CD14-positive monocyte (primary cell): Measurements from ENCODE around the gene DCP2. TPM values are rescaled to one million over a fixed set of nuclear protein-coding genes. Genes with fewer than 3 reads are reported as not detected.

Experiments
- DNase-seq, 3 donors: peaks; one replicate each; pipeline ENCODE4 v3.0.0-alpha.2; 2011 to 2022
- H2AFZ ChIP-seq: 2 replicates; pipeline ENCODE4 v1.6.0; 2012; ENCODE audit warnings: mild to moderate bottlenecking, low read depth, low read length, inconsistent platforms; ENCODE audit not compliant: insufficient read depth, poor library complexity, severe bottlenecking
- H3K27ac ChIP-seq, 2 donors: 1 replicate in 1 of 2; 2 replicates in 1 of 2; pipeline ENCODE4 v1.5.1; 2012 to 2013; ENCODE audit warnings: low read length in 2 of 2, control low read depth in 1 of 2, inconsistent platforms in 1 of 2, low read depth in 1 of 2, mild to moderate bottlenecking in 1 of 2
- H3K27me3 ChIP-seq, 2 donors: one replicate each; pipeline versions ENCODE4 v1.6.0 to v1.6.1; 2011 to 2013; ENCODE audit warnings: low read length in 2 of 2; ENCODE audit not compliant: control insufficient read depth in 2 of 2, insufficient read depth in 2 of 2
- H3K36me3 ChIP-seq, 2 donors: replicated peaks in 1 of 2; 1 replicate in 1 of 2; 2 replicates in 1 of 2; pipeline versions ENCODE4 v1.5.1 to v1.6.1; 2012 to 2013; ENCODE audit warnings: low read length in 2 of 2, control low read depth in 1 of 2, inconsistent platforms in 1 of 2, mild to moderate bottlenecking in 1 of 2; ENCODE audit not compliant: insufficient read depth in 2 of 2, control insufficient read depth in 1 of 2
- H3K4me1 ChIP-seq, 2 donors: 1 replicate in 1 of 2; 2 replicates in 1 of 2; pipeline versions ENCODE4 v1.5.1 to v1.6.1; 2012 to 2013; ENCODE audit warnings: low read length in 2 of 2, control low read depth in 1 of 2, inconsistent platforms in 1 of 2, mild to moderate bottlenecking in 1 of 2, moderate library complexity in 1 of 2; ENCODE audit not compliant: insufficient read depth in 2 of 2, control insufficient read depth in 1 of 2
- H3K4me2 ChIP-seq: replicated peaks from 2 replicates; pipeline ENCODE3; 2012; ENCODE audit warnings: low read length, moderate library complexity, mild to moderate bottlenecking; ENCODE audit not compliant: poor library complexity, severe bottlenecking; ENCODE audit errors: extremely low read depth
- H3K4me3 ChIP-seq, 3 experiments: fragments of 200-600 bp in 1 of 3; sonication (generic) in 1 of 3; replicated peaks in 1 of 3; 1 replicate in 2 of 3; 2 replicates in 1 of 3; pipeline ENCODE4 v1.5.1; 2011 to 2013; ENCODE audit warnings: low read length in 3 of 3, mild to moderate bottlenecking in 3 of 3, control low read depth in 2 of 3, low read depth in 2 of 3, inconsistent platforms in 1 of 3, moderate library complexity in 1 of 3
- H3K79me2 ChIP-seq: 2 replicates; pipeline ENCODE4 v1.6.0; 2012; ENCODE audit warnings: mild to moderate bottlenecking, control low read depth, inconsistent platforms, low read length, moderate library complexity; ENCODE audit not compliant: insufficient read depth
- H3K9ac ChIP-seq: 2 replicates; pipeline ENCODE4 v1.6.0; 2017; ENCODE audit warnings: low read length, mild to moderate bottlenecking; ENCODE audit not compliant: insufficient read depth, poor library complexity, severe bottlenecking
- H3K9me3 ChIP-seq, 2 donors: replicated peaks in 1 of 2; 1 replicate in 1 of 2; 2 replicates in 1 of 2; pipeline versions ENCODE4 v1.5.1 to v1.6.1; 2012 to 2013; ENCODE audit warnings: low read length in 2 of 2, control low read depth in 1 of 2; ENCODE audit not compliant: control insufficient read depth in 1 of 2, insufficient read depth in 1 of 2
- H4K20me1 ChIP-seq: 2 replicates; pipeline ENCODE4 v1.6.0; 2012; ENCODE audit warnings: mild to moderate bottlenecking, low read length, control low read depth, moderate library complexity; ENCODE audit not compliant: insufficient read depth
- H3K27ac Mint-ChIP-seq, 7 donors: one replicate each; pipeline ENCODE4 v1.8.0; 2020; ENCODE audit warnings: mild to moderate bottlenecking in 7 of 7, mixed read lengths in 7 of 7, moderate library complexity in 6 of 7, inconsistent platforms in 2 of 7
- H3K27me3 Mint-ChIP-seq, 3 donors: one replicate each; pipeline ENCODE4 v1.8.0; 2021 to 2022; ENCODE audit warnings: low read depth in 3 of 3, mild to moderate bottlenecking in 3 of 3, mixed read lengths in 3 of 3, moderate library complexity in 3 of 3, inconsistent platforms in 1 of 3
- H3K36me3 Mint-ChIP-seq, 2 donors: one replicate each; pipeline ENCODE4 v1.8.0; 2020; ENCODE audit warnings: mixed read lengths in 2 of 2, inconsistent platforms in 1 of 2, mild to moderate bottlenecking in 1 of 2
- H3K4me1 Mint-ChIP-seq: one replicate; pipeline ENCODE4 v1.8.0; 2020; ENCODE audit warnings: mild to moderate bottlenecking, mixed read lengths
- H3K4me3 Mint-ChIP-seq, 2 donors: one replicate each; pipeline ENCODE4 v1.8.0; 2020; ENCODE audit warnings: mild to moderate bottlenecking in 2 of 2, mixed read lengths in 2 of 2, moderate library complexity in 1 of 2
- H3K9me3 Mint-ChIP-seq, 7 donors: one replicate each; pipeline ENCODE4 v1.8.0; 2020 to 2022; ENCODE audit warnings: mixed read lengths in 7 of 7, mild to moderate bottlenecking in 6 of 7, moderate library complexity in 6 of 7, inconsistent platforms in 2 of 7
- CTCF ChIP-seq: fragments of 200-600 bp; IDR thresholded peaks from one replicate; pipeline ENCODE4 v1.8.0; 2022; ENCODE audit warnings: antibody characterized with exemption, mild to moderate bottlenecking
- WGBS: methylation state at CpG from one replicate; pipeline ENCODE4 v1.1.5; 2013; ENCODE audit warnings: missing lambda C conversion rate; ENCODE audit not compliant: insufficient coverage; 5-methylcytosine and 5-hydroxymethylcytosine counted together
- intact Hi-C, 2 donors: fragments of 100-400 bp; cut with micrococcal nuclease; formaldehyde crosslinking; loops; one replicate each; pipeline versions ENCODE4 v1.15.0 to v1.15.1; 2023
- polyA plus RNA-seq, 3 donors: library from polyadenylated mRNA; depleted of rRNA in 1 of 3; unstranded in 2 of 3; stranded (reverse) in 1 of 3; fragments of 300-500 nt in 2 of 3; fragments of >200 nt in 1 of 3; fragmentation: Illumina TruSeq in 2 of 3; gene quantifications; 1 replicate in 2 of 3; 2 replicates in 1 of 3; pipeline ENCODE4 v1.2.3, GENCODE V29; 2012 to 2021

Gene DCP2
- polyA plus RNA-seq, 3 donors, result 24.0 to 62.2 (median 58.9) TPM

GRCh38 chr5:113025596-113025995 lies 49.0 kb downstream of the DCP2 start:
- H4K20me1 ChIP-seq, result peaks cover 50% of the 10 kb centered on the region
- H3K4me1 ChIP-seq, result peaks cover 0 to 4% of the 10 kb centered on the region in 2 donors
- H3K4me3 ChIP-seq, result no peak overlapping the region
- H3K4me3 Mint-ChIP-seq, result no peak overlapping the region
- no peaks in the 10 kb centered on the region for H3K79me2 ChIP-seq
- H3K27me3 Mint-ChIP-seq, result peaks cover 0 to 3% (median 0%) of the 10 kb centered on the region in 3 donors
- H3K27ac ChIP-seq, result no peak overlapping the region
- H3K36me3 Mint-ChIP-seq, result peaks cover 45 to 63% of the 10 kb centered on the region in 2 donors
- no peak for DNase-seq
- peaks cover 15% of the 10 kb centered on the region for H3K4me1 Mint-ChIP-seq
- no peaks in the 10 kb centered on the region for H3K9me3 ChIP-seq
- no peak overlapping the region for H2AFZ ChIP-seq
- intact Hi-C loops, result no loop called here
- H3K27ac Mint-ChIP-seq, result no peak overlapping the region
- no peak for TF ChIP-seq CTCF
- 100% methylated on average over 1 of the region's 4 CpGs for WGBS
- H3K9me3 Mint-ChIP-seq, result no peaks in the 10 kb centered on the region
- H3K36me3 ChIP-seq, result peaks cover 40 to 67% of the 10 kb centered on the region in 2 donors
- H3K4me2 ChIP-seq, result no peak overlapping the region
- no peak overlapping the region for H3K9ac ChIP-seq
- no peaks in the 10 kb centered on the region for H3K27me3 ChIP-seq

- Histone ChIP-seq H4K20me1 (peaks cover 46% of the 10 kb centered on the region), H3K27me3 (no peaks in the 10 kb centered on the region), H3K4me3 (no peak overlapping the region), H3K9ac (no peak overlapping the region), H3K79me2 (no peaks in the 10 kb centered on the region), H3K4me2 (no peak overlapping the region), H3K27ac (no peak overlapping the region), H3K9me3 (no peaks in the 10 kb centered on the region), H2AFZ (no peak overlapping the region), H3K36me3 (peaks cover 38 to 61% of the 10 kb centered on the region in 2 donors), H3K4me1 (peaks cover 0 to 4% of the 10 kb centered on the region in 2 donors)
- DNase-seq, result no peak
- TF ChIP-seq CTCF, result no peak
- no peak overlapping the region for H3K27ac Mint-ChIP-seq
- no peaks in the 10 kb centered on the region for H3K9me3 Mint-ChIP-seq
- 100% methylated on average over 1 of the region's 4 CpGs for WGBS
- H3K27me3 Mint-ChIP-seq, result peaks cover 0 to 3% (median 0%) of the 10 kb centered on the region in 3 donors
- intact Hi-C loops, result no loop called here
- H3K4me3 Mint-ChIP-seq, result no peak overlapping the region
- H3K4me1 Mint-ChIP-seq, result peaks cover 11% of the 10 kb centered on the region
- peaks cover 40 to 57% of the 10 kb centered on the region in 2 donors for H3K36me3 Mint-ChIP-seq
These were observed 49.6 kb downstream of the DCP2 start for GRCh38 chr5:113026211-113026610.
